ENCODE data around the gene ACTR6. TPM values are rescaled to one million over a fixed set of nuclear protein-coding genes. Genes with fewer than 3 reads are reported as not detected.
A peak's percentile ranks its signal among the peaks of the same experiment; 100 is the strongest.

Gene ACTR6
- total and polyA plus RNA-seq, 10 donors, result 15.0 to 32.4 (median 22.6) TPM

GRCh38 chr12:100268835-100269564 is 68.4 kb downstream of the ACTR6 start:
- peak overlapping the region in 4 of 8 donors; percentile 9 to 100 (median 98) for H3K27ac ChIP-seq
- 44 to 64% (median 54%) methylated on average over 5 of the region's 5 CpGs for WGBS, 5 donors
- no peaks in the 10 kb centered on the region for H3K9me3 ChIP-seq
- peaks cover 16 to 70% (median 42%) of the 10 kb centered on the region in 6 donors for H3K4me1 ChIP-seq
- TF ChIP-seq, protein P1, sequence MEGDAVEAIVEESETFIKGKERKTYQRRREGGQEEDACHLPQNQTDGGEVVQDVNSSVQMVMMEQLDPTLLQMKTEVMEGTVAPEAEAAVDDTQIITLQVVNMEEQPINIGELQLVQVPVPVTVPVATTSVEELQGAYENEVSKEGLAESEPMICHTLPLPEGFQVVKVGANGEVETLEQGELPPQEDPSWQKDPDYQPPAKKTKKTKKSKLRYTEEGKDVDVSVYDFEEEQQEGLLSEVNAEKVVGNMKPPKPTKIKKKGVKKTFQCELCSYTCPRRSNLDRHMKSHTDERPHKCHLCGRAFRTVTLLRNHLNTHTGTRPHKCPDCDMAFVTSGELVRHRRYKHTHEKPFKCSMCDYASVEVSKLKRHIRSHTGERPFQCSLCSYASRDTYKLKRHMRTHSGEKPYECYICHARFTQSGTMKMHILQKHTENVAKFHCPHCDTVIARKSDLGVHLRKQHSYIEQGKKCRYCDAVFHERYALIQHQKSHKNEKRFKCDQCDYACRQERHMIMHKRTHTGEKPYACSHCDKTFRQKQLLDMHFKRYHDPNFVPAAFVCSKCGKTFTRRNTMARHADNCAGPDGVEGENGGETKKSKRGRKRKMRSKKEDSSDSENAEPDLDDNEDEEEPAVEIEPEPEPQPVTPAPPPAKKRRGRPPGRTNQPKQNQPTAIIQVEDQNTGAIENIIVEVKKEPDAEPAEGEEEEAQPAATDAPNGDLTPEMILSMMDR (IDR thresholded peaks at IDR 0.05 in 8 of 11, conservative IDR thresholded peaks at IDR 0.05 in 3 of 11), result no peak
- TF ChIP-seq POLR2A (IDR thresholded peaks at IDR 0.05) (no peak), POLR2AphosphoS5 (IDR thresholded peaks at IDR 0.05) (no peak)
- H3K4me3 ChIP-seq, result peak overlapping the region in 4 of 8 donors; percentile 75 to 85 (median 82)
- no peak for DNase-seq
- H3K36me3 ChIP-seq, result no peaks in the 10 kb centered on the region
- intact Hi-C loops (cut with DNase I; ENCODE audit: low total_unique reads), result loop anchor here (5.0 kb wide), 1 partner anchor 62 kb away; no protein-coding TSS in a partner anchor
- no peaks in the 10 kb centered on the region for H3K27me3 ChIP-seq (replicated peaks in 1 of 7)

DNA sequence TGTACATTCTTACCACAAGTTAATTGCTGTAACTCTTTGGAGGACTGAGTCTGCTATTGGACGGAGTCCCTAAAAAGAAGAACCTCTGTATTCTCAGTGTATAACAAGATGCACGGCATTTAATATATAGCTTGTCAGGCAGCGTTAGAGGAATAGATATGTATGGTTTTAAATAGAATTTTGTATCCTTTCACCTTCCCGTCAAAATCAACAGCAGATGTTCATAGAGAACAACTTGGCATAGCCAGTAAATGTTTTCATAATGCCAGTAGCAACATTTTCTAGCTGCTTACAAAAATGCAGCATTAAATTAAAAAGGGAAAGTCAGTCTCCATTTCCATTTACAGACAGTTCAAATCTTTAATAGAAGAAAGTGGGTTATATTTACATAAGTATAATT is 73.2 kb downstream of the ACTR6 start:
- H3K4me3 ChIP-seq, result no peak overlapping the region
- WGBS, 5 donors, result 85 to 92% (median 90%) methylated on average over 4 of the region's 4 CpGs
- intact Hi-C loops (cut with DNase I; ENCODE audit: low total_unique reads), result no loop called here
- H3K36me3 ChIP-seq, result peaks cover 0 to 10% (median 0%) of the 10 kb centered on the region in 6 donors
- H3K27me3 ChIP-seq (replicated peaks in 1 of 7), result no peaks in the 10 kb centered on the region
- no peaks in the 10 kb centered on the region for H3K9me3 ChIP-seq
- DNase-seq, result no peak
- TF ChIP-seq, protein P1 (IDR thresholded peaks at IDR 0.05 in 8 of 11, conservative IDR thresholded peaks at IDR 0.05 in 3 of 11), result no peak
- no peak for TF ChIP-seq POLR2A (IDR thresholded peaks at IDR 0.05)
- no peak for TF ChIP-seq POLR2AphosphoS5 (IDR thresholded peaks at IDR 0.05)
- H3K27ac ChIP-seq, result no peak overlapping the region
- H3K4me1 ChIP-seq, result peaks cover 9 to 89% (median 36%) of the 10 kb centered on the region in 6 donors

Small RNAs within 50 kb of the gene (microRNA-seq; reads per million reads assigned to microRNA genes)
- gene MIR1827, result 0 reads per million in 3 donors

Small RNAs within 50 kb of the gene (small RNA-seq; reads per million reads assigned to genes)
- gene MIR1827 (0 reads per million in 4 donors), gene RF00019 (0 reads per million in 4 donors), gene RN7SL176P (0 reads per million in 4 donors)

Other genes starting within 250 kb of the ACTR6 start
- 1 to 10 TPM; 1.5 to 8.0 (median 7.0) TPM for gene ANKS1B, start 215.9 kb upstream of the ACTR6 start, total RNA-seq
- under 1 TPM; 0.21 to 0.43 (median 0.22) TPM for gene ANKS1B, start 215.9 kb upstream of the ACTR6 start, polyA plus RNA-seq
- gene BLTP3B, start 57.9 kb upstream of the ACTR6 start, total RNA-seq, result 10 to 100 TPM; 29.5 to 42.5 (median 36.3) TPM
- gene BLTP3B, start 57.9 kb upstream of the ACTR6 start, polyA plus RNA-seq, result 1 to 10 TPM; 3.8 to 6.3 (median 5.1) TPM
- gene DEPDC4, start 66.3 kb downstream of the ACTR6 start, total RNA-seq, result 1 to 10 TPM in 1 of 7 donors, under 1 TPM in 4, not detected in 2; 0.26 to 1.4 (median 0.73) TPM
- under 1 TPM; 0.22 to 0.64 (median 0.24) TPM for gene DEPDC4, start 66.3 kb downstream of the ACTR6 start, polyA plus RNA-seq
- 10 to 100 TPM; 35.8 to 72.4 (median 48.7) TPM for gene SCYL2, start 66.4 kb downstream of the ACTR6 start, total RNA-seq
- gene SCYL2, start 66.4 kb downstream of the ACTR6 start, polyA plus RNA-seq, result 10 to 100 TPM in 1 of 3 donors, 1 to 10 TPM in 2; 8.4 to 10.9 (median 9.5) TPM
- under 1 TPM in 1 of 7 donors, not detected in 6; 0.34 TPM for gene SLC17A8, start 156.3 kb downstream of the ACTR6 start, total RNA-seq
- under 1 TPM in 1 of 3 donors, not detected in 2; 0.02 TPM for gene SLC17A8, start 156.3 kb downstream of the ACTR6 start, polyA plus RNA-seq